Activated naive CD8-positive, alpha-beta T cell (primary cell): ENCODE data around the gene ZNF334.
A peak's percentile ranks its signal among the peaks of the same experiment; 100 is the strongest.

ENCODE experiments used
- H3K27ac Mint-ChIP-seq: one replicate; pipeline ENCODE4 v1.8.0; 2021; ENCODE audit warnings: mixed read lengths
- H3K27me3 Mint-ChIP-seq: one replicate; pipeline ENCODE4 v1.8.0; 2021; ENCODE audit warnings: mixed read lengths
- H3K36me3 Mint-ChIP-seq: one replicate; pipeline ENCODE4 v1.8.0; 2021; ENCODE audit warnings: mixed read lengths
- H3K4me1 Mint-ChIP-seq: one replicate; pipeline ENCODE4 v1.8.0; 2021; ENCODE audit warnings: low read depth, mixed read lengths
- H3K4me3 Mint-ChIP-seq: one replicate; pipeline ENCODE4 v1.8.0; 2021; ENCODE audit warnings: mild to moderate bottlenecking, mixed read lengths
- H3K9me3 Mint-ChIP-seq: one replicate; pipeline ENCODE4 v1.8.0; 2021; ENCODE audit warnings: low read depth, mixed read lengths

ZNF334 gene

GRCh38 chr20:46512943-46513844 is at the start of gene ZNF334:
ZNF334 (minus strand) TSS chr20:46513559; CDS start chr20:46512102, 1,457 bp downstream.
- H3K9me3 Mint-ChIP-seq: no peaks in the 10 kb centered on the region
- H3K27me3 Mint-ChIP-seq: peaks cover 19% of the 10 kb centered on the region
- peaks cover 2% of the 10 kb centered on the region for H3K36me3 Mint-ChIP-seq
- peak within 1 kb of the TSS; percentile 83 for H3K4me3 Mint-ChIP-seq
- peaks cover 8% of the 10 kb centered on the region for H3K4me1 Mint-ChIP-seq
- H3K27ac Mint-ChIP-seq: no peak within 1 kb of the TSS

GRCh38 chr20:46562373-46563169 is 49.2 kb upstream of the ZNF334 start:
- Mint-ChIP-seq H3K27me3 (peaks cover 3% of the 10 kb centered on the region), H3K4me3 (no peak overlapping the region), H3K4me1 (peaks cover 11% of the 10 kb centered on the region), H3K27ac (no peak overlapping the region), H3K9me3 (no peaks in the 10 kb centered on the region), H3K36me3 (no peaks in the 10 kb centered on the region)

- H3K9me3 Mint-ChIP-seq: no peaks in the 10 kb centered on the region
- H3K4me3 Mint-ChIP-seq: no peak overlapping the region
- no peaks in the 10 kb centered on the region for H3K36me3 Mint-ChIP-seq
- H3K27ac Mint-ChIP-seq: no peak overlapping the region
- peaks cover 15% of the 10 kb centered on the region for H3K4me1 Mint-ChIP-seq
- H3K27me3 Mint-ChIP-seq: no peaks in the 10 kb centered on the region
Measured at GRCh38 chr20:46562009-46562372, 48.6 kb upstream of the ZNF334 start.

GRCh38 chr20:46559685-46560440 is 46.5 kb upstream of the ZNF334 start:
- no peaks in the 10 kb centered on the region for H3K36me3 Mint-ChIP-seq
- H3K4me1 Mint-ChIP-seq: peaks cover 17% of the 10 kb centered on the region
- no peak overlapping the region for H3K27ac Mint-ChIP-seq
- H3K9me3 Mint-ChIP-seq: no peaks in the 10 kb centered on the region
- no peak overlapping the region for H3K4me3 Mint-ChIP-seq
- H3K27me3 Mint-ChIP-seq: peaks cover 3% of the 10 kb centered on the region

- H3K27me3 Mint-ChIP-seq: peaks cover 3% of the 10 kb centered on the region
- no peak overlapping the region for H3K27ac Mint-ChIP-seq
- H3K4me3 Mint-ChIP-seq: no peak overlapping the region
- H3K9me3 Mint-ChIP-seq: no peaks in the 10 kb centered on the region
- H3K36me3 Mint-ChIP-seq: no peaks in the 10 kb centered on the region
- H3K4me1 Mint-ChIP-seq: peaks cover 18% of the 10 kb centered on the region
Measured at GRCh38 chr20:46559001-46559400, 45.6 kb upstream of the ZNF334 start.

- H3K27ac Mint-ChIP-seq: no peak overlapping the region
- peaks cover 20% of the 10 kb centered on the region for H3K4me1 Mint-ChIP-seq
- no peaks in the 10 kb centered on the region for H3K36me3 Mint-ChIP-seq
- H3K4me3 Mint-ChIP-seq: no peak overlapping the region
- H3K27me3 Mint-ChIP-seq: peaks cover 3% of the 10 kb centered on the region
- H3K9me3 Mint-ChIP-seq: no peaks in the 10 kb centered on the region
Measured at GRCh38 chr20:46558511-46558959, 45.2 kb upstream of the ZNF334 start.

GRCh38 chr20:46557231-46557956 is 44.0 kb upstream of the ZNF334 start:
- H3K4me1 Mint-ChIP-seq: peaks cover 32% of the 10 kb centered on the region
- H3K4me3 Mint-ChIP-seq: no peak overlapping the region
- H3K27ac Mint-ChIP-seq: no peak overlapping the region
- no peaks in the 10 kb centered on the region for H3K36me3 Mint-ChIP-seq
- peaks cover 3% of the 10 kb centered on the region for H3K27me3 Mint-ChIP-seq
- no peaks in the 10 kb centered on the region for H3K9me3 Mint-ChIP-seq

- no peak overlapping the region for H3K4me3 Mint-ChIP-seq
Measured at GRCh38 chr20:46555370-46555956, 42.1 kb upstream of the ZNF334 start.

GRCh38 chr20:46554828-46555227 is 41.5 kb upstream of the ZNF334 start:
- Mint-ChIP-seq H3K36me3 (no peaks in the 10 kb centered on the region), H3K27ac (no peak overlapping the region), H3K9me3 (no peaks in the 10 kb centered on the region), H3K4me1 (peaks cover 37% of the 10 kb centered on the region), H3K4me3 (no peak overlapping the region), H3K27me3 (peaks cover 3% of the 10 kb centered on the region)

More at GRCh38 chr20:46555370-46555956, 42.1 kb upstream of the ZNF334 start:
- Mint-ChIP-seq H3K9me3 (no peaks in the 10 kb centered on the region), H3K27me3 (peaks cover 3% of the 10 kb centered on the region), H3K4me1 (peaks cover 37% of the 10 kb centered on the region), H3K27ac (no peak overlapping the region), H3K36me3 (no peaks in the 10 kb centered on the region)

- Mint-ChIP-seq H3K9me3 (no peaks in the 10 kb centered on the region), H3K27me3 (peaks cover 3% of the 10 kb centered on the region), H3K27ac (no peak overlapping the region), H3K36me3 (no peaks in the 10 kb centered on the region), H3K4me3 (no peak overlapping the region), H3K4me1 (peaks cover 37% of the 10 kb centered on the region)
Measured at GRCh38 chr20:46553926-46554325, 40.6 kb upstream of the ZNF334 start.

- peak overlapping the region; percentile 67 for H3K4me3 Mint-ChIP-seq
- H3K27me3 Mint-ChIP-seq: peaks cover 3% of the 10 kb centered on the region
- peaks cover 28% of the 10 kb centered on the region for H3K4me1 Mint-ChIP-seq
- no peaks in the 10 kb centered on the region for H3K36me3 Mint-ChIP-seq
- peak overlapping the region; percentile 81 for H3K27ac Mint-ChIP-seq
- H3K9me3 Mint-ChIP-seq: no peaks in the 10 kb centered on the region
Measured at GRCh38 chr20:46552460-46553420, 39.4 kb upstream of the ZNF334 start.

GRCh38 chr20:46551522-46552381 is 38.4 kb upstream of the ZNF334 start:
- H3K9me3 Mint-ChIP-seq: no peaks in the 10 kb centered on the region
- peaks cover 23% of the 10 kb centered on the region for H3K4me1 Mint-ChIP-seq
- H3K4me3 Mint-ChIP-seq: no peak overlapping the region
- no peaks in the 10 kb centered on the region for H3K36me3 Mint-ChIP-seq
- peaks cover 3% of the 10 kb centered on the region for H3K27me3 Mint-ChIP-seq
- H3K27ac Mint-ChIP-seq: no peak overlapping the region
